Testis (tissue), 3 donors: Measurements from ENCODE around the gene LRPAP1. TPM values are rescaled to one million over a fixed set of nuclear protein-coding genes. Genes with fewer than 3 reads are reported as not detected.

Source experiments
- DNase-seq: peaks from one replicate; pipeline ENCODE4 v3.0.0-alpha.2; 2019
- H3K27ac ChIP-seq, 2 donors: fragments of 200-600 bp; sonication (generic); one replicate each; pipeline ENCODE4 v1.5.1; 2019
- H3K27me3 ChIP-seq: fragments of 200-600 bp; sonication (generic); one replicate; pipeline ENCODE4 v1.5.1; 2019
- H3K36me3 ChIP-seq: fragments of 200-600 bp; sonication (generic); one replicate; pipeline ENCODE4 v1.5.1; 2017; ENCODE audit warnings: low read depth; ENCODE audit errors: missing control alignments
- H3K4me1 ChIP-seq: fragments of 200-600 bp; sonication (generic); one replicate; pipeline ENCODE4 v1.5.1; 2019
- H3K4me3 ChIP-seq, 2 donors: fragments of 200-600 bp; sonication (generic); one replicate each; pipeline ENCODE4 v1.5.1; 2017 to 2019
- H3K9me3 ChIP-seq: fragments of 200-600 bp; sonication (generic); one replicate; pipeline ENCODE4 v1.5.1; 2017
- POLR2A ChIP-seq: fragments of 450-650 bp; IDR thresholded peaks from one replicate; pipeline ENCODE4 v1.6.1; 2017; ENCODE audit warnings: antibody characterized with exemption, mild to moderate bottlenecking, moderate library complexity
- WGBS, 2 donors: methylation state at CpG; one replicate each; pipeline ENCODE4 v1.1.5; 2018; 5-methylcytosine and 5-hydroxymethylcytosine counted together
- intact Hi-C: fragments of 100-400 bp; cut with DNase I; formaldehyde crosslinking; loops from one replicate; pipeline ENCODE4 v1.15.1; 2023; ENCODE audit warnings: low total_unique reads
- polyA plus RNA-seq: library from polyadenylated mRNA; stranded (reverse); fragments of 350-450 nt; fragmentation: Illumina TruSeq; extraction: RNeasy Lipid Tissue Mini Kit (QIAGEN cat#74804); gene quantifications from one replicate; pipeline ENCODE4 v1.2.3, GENCODE V29; 2014; ENCODE audit warnings: low read depth, low replicate concordance; ENCODE audit not compliant: insufficient read depth
- total RNA-seq, 2 donors: library from RNA; depleted of rRNA; stranded (reverse); fragments of >200 nt; gene quantifications; one replicate each; pipeline ENCODE4 v1.2.3, GENCODE V29; 2016
- TF ChIP-seq, protein P1 (sequence below), 3 experiments: fragments of 450-650 bp in 2 of 3; fragments of 200-600 bp in 1 of 3; sonication (generic) in 1 of 3; IDR thresholded peaks; one replicate each; pipeline ENCODE4 v1.5.1; 2016 to 2019; ENCODE audit warnings: antibody characterized with exemption in 3 of 3, mild to moderate bottlenecking in 2 of 3, moderate library complexity in 1 of 3

Gene LRPAP1
- total and polyA plus RNA-seq, 3 donors from 2014 or later, result 179 to 337 (median 279) TPM

DNA sequence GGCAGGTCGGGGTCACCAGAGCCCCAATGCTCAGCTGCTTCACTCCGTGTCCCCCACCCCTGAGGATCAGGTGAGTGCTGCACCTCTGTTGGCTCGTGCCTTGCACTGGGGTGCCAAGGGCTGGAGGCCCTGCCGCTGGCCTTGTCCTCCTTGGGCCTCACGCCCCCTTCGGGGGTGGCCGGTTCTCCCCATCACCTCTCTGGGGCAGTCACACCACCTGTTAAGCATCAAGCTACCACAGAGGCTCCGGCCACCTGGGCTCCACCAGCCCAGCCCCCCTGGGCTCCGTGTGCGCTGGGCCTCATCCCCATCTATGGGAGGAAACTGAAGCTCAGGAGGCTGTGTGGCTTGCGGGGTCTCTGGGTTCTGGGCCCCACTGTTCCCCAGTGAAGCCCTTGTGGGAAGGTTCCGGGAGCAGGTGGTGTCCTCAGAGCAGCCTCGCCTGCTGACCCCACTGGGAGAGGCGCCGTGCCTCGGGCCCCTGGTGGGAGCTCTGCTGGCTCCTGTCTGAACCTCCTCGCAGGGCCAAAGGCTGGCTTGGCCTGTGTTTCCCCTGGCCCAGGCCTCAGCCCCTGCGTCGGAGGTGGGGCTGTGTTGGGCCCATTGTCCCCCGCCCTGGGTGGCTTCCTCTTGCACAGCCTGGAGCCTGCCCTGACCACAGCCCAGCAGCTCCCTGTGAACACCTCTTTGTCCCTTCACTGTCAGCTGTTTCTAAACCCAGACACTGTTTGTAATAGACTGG, 38.3 kb downstream of the LRPAP1 start:
- H3K27me3 ChIP-seq, result no peaks in the 10 kb centered on the region
- DNase-seq, result no peak
- intact Hi-C loops, result no loop called here
- TF ChIP-seq, protein P1, sequence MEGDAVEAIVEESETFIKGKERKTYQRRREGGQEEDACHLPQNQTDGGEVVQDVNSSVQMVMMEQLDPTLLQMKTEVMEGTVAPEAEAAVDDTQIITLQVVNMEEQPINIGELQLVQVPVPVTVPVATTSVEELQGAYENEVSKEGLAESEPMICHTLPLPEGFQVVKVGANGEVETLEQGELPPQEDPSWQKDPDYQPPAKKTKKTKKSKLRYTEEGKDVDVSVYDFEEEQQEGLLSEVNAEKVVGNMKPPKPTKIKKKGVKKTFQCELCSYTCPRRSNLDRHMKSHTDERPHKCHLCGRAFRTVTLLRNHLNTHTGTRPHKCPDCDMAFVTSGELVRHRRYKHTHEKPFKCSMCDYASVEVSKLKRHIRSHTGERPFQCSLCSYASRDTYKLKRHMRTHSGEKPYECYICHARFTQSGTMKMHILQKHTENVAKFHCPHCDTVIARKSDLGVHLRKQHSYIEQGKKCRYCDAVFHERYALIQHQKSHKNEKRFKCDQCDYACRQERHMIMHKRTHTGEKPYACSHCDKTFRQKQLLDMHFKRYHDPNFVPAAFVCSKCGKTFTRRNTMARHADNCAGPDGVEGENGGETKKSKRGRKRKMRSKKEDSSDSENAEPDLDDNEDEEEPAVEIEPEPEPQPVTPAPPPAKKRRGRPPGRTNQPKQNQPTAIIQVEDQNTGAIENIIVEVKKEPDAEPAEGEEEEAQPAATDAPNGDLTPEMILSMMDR (IDR thresholded peaks at IDR 0.05), result no peak
- no peak for TF ChIP-seq POLR2A
- no peak overlapping the region for H3K4me3 ChIP-seq
- WGBS, 2 donors, result 72 to 81% methylated on average over 9 to 19 of the region's 20 CpGs
- no peaks in the 10 kb centered on the region for H3K9me3 ChIP-seq
- no peak overlapping the region for H3K27ac ChIP-seq
- H3K36me3 ChIP-seq, result no peaks in the 10 kb centered on the region
- peaks cover 15% of the 10 kb centered on the region for H3K4me1 ChIP-seq

DNA sequence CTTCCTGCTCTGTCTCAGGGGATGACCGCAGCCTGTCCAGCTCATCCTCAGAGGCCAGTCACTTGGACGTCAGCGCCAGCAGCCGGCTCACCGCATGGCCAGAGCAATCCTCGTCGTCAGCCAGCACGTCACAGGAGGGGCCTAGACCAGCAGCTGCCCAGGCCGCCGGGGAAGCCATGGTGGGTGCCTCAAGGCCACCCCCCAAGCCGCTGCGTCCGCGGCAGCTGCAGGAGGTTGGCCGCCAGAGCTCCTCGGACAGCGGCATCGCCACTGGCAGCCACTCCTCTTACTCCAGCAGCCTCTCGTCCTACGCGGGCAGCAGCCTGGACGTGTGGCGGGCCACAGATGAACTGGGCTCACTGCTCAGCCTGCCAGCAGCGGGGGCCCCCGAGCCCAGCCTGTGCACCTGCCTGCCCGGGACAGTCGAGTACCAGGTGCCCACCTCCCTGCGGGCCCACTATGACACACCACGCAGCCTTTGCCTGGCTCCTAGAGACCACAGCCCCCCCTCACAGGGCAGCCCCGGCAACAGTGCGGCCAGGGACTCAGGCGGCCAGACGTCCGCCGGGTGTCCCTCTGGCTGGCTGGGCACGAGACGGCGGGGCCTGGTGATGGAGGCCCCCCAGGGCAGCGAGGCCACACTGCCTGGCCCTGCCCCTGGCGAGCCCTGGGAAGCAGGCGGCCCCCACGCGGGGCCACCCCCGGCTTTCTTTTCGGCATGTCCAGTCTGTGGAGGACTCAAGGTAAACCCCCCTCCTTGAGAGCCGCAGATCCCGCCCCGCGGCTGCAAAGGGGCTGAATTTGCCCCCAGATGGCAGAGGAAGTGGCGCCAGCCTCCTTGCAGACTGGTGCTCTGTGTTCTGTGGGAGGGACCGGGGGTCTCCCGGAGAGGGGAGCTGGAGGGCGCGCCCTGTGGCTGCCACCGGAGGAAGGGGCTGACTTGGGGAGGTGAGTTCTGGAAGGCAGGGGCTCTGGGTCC, 39.2 kb downstream of the LRPAP1 start:
- Histone ChIP-seq H3K27ac (no peak overlapping the region), H3K4me1 (peaks cover 7% of the 10 kb centered on the region), H3K9me3 (no peaks in the 10 kb centered on the region), H3K36me3 (no peaks in the 10 kb centered on the region), H3K4me3 (no peak overlapping the region), H3K27me3 (no peaks in the 10 kb centered on the region)
- TF ChIP-seq POLR2A, result no peak
- TF ChIP-seq, protein P1 (IDR thresholded peaks at IDR 0.05), result no peak
- intact Hi-C loops, result no loop called here
- WGBS, 2 donors, result 74 to 76% methylated on average over 6 to 54 of the region's 55 CpGs
- no peak for DNase-seq

DNA sequence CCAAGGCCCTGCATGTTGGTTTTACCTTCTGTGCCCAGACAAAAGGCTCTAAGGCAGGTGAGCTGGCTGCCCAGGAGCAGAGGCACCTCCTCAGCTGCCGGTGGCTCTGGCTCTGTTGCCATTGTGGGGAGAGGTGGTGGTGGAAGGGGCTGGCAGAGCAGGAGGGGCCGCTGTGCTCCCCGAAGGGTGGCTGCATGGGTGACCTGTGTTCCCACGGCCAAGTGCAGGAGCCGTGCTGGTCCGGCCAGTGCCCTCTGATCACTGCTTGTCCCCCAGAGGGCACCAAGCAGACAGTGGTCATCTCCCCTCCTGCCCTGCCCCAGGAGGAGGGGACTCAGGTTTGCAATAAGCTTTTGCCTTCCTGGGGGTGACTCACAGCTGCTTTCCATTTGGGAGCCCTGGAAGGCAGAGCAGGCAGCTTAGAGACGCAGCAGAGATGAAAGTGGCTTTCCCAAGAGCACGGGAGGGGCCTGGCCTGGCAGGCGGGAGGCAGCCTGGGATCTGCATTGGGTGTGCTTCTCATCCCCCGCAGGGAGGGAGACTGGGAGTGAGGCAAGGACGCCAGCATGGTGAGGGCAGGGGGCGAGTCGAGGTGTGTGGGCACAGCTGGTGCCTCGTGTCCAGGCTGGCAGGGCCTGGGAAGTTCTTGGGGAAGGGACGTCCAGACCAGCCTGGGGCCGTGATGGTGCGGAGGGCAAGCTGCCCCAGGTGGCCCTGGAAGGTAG, 40.4 kb downstream of the LRPAP1 start:
- 58 to 73% methylated on average over 10 to 17 of the region's 17 CpGs for WGBS, 2 donors
- TF ChIP-seq, protein P1 (IDR thresholded peaks at IDR 0.05), result no peak
- no peak for TF ChIP-seq POLR2A
- no peak overlapping the region for H3K27ac ChIP-seq

DNA sequence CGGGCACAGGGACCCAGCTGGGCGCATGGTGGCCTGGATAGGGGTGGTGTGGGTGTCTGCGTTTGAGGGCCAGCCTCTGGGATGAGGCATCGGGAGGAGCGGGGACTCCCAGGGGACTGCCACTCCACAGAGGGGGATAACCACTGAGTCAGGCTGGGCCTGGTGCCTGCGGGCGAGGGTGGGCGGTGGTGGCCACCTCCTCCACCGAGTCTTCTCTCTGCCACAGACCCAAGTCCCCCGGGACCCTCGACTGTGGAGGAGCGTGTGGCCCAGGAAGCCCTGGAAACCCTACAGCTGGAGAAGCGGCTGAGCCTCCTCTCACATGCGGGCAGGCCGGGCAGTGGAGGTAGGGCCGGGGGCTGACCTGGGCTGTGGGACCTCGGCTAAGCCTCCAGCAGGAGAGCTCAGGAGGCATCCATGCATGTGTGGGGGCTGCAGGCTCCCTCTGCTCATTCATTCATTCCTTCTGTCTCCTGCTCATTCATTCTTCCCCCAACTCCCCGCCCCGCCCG, 42.7 kb downstream of the LRPAP1 start:
- intact Hi-C loops, result no loop called here
- no peak overlapping the region for H3K4me3 ChIP-seq
- H3K27me3 ChIP-seq, result no peaks in the 10 kb centered on the region
- peaks cover under 1% of the 10 kb centered on the region for H3K4me1 ChIP-seq
- TF ChIP-seq, protein P1 (IDR thresholded peaks at IDR 0.05), result no peak
- TF ChIP-seq POLR2A, result no peak
- H3K9me3 ChIP-seq, result no peaks in the 10 kb centered on the region
- no peaks in the 10 kb centered on the region for H3K36me3 ChIP-seq
- no peak for DNase-seq
- 58 to 74% methylated on average over 18 to 20 of the region's 20 CpGs for WGBS, 2 donors
- H3K27ac ChIP-seq, result no peak overlapping the region

More for the DNA sequence above, 40.4 kb downstream of the LRPAP1 start:
- Histone ChIP-seq H3K9me3 (no peaks in the 10 kb centered on the region), H3K27me3 (no peaks in the 10 kb centered on the region), H3K4me3 (no peak overlapping the region), H3K4me1 (no peaks in the 10 kb centered on the region), H3K36me3 (no peaks in the 10 kb centered on the region)
- DNase-seq, result no peak
- intact Hi-C loops, result no loop called here
